ENCODE data around the gene MAP7D1.

MAP7D1 gene

GRCh38 chr1:36155408-36156328 lies at the start of gene MAP7D1:
Gene MAP7D1, plus strand, starts transcription at chr1:36156160. Its CDS starts 258 bp downstream, at chr1:36156418.
- FAIRE-seq: no peak

- FAIRE-seq: no peak
Observed at GRCh38 chr1:36106269-36106668, 49.7 kb upstream of the MAP7D1 start.

GRCh38 chr1:36107394-36107793 lies 48.6 kb upstream of the MAP7D1 start:
- no peak for FAIRE-seq

GRCh38 chr1:36108314-36108713 lies 47.6 kb upstream of the MAP7D1 start:
- no peak for FAIRE-seq

- FAIRE-seq: no peak
Observed at GRCh38 chr1:36109041-36109679, 46.8 kb upstream of the MAP7D1 start.

- FAIRE-seq: no peak
Observed at GRCh38 chr1:36111151-36111550, 44.8 kb upstream of the MAP7D1 start.

- no peak for FAIRE-seq
Observed at GRCh38 chr1:36112823-36113222, 43.1 kb upstream of the MAP7D1 start.

- no peak for FAIRE-seq
Observed at GRCh38 chr1:36114371-36114770, 41.6 kb upstream of the MAP7D1 start.

GRCh38 chr1:36115200-36115669 lies 40.7 kb upstream of the MAP7D1 start:
- FAIRE-seq: no peak

- FAIRE-seq: no peak
Observed at GRCh38 chr1:36115931-36116330, 40.0 kb upstream of the MAP7D1 start.

GRCh38 chr1:36116901-36117300 lies 39.1 kb upstream of the MAP7D1 start:
- no peak for FAIRE-seq

GRCh38 chr1:36118447-36119204 lies 37.3 kb upstream of the MAP7D1 start:
- FAIRE-seq: no peak

- FAIRE-seq: no peak
Observed at GRCh38 chr1:36119456-36119855, 36.5 kb upstream of the MAP7D1 start.

GRCh38 chr1:36122062-36123030 lies 33.6 kb upstream of the MAP7D1 start:
- no peak for FAIRE-seq

GRCh38 chr1:36123356-36123755 lies 32.6 kb upstream of the MAP7D1 start:
- FAIRE-seq: no peak

- no peak for FAIRE-seq
Observed at GRCh38 chr1:36124404-36125128, 31.4 kb upstream of the MAP7D1 start.

GRCh38 chr1:36125129-36125991 lies 30.6 kb upstream of the MAP7D1 start, which contains the start of gene COL8A2:
Gene COL8A2, minus strand, starts transcription at chr1:36125222. Its CDS starts 24,980 bp downstream, at chr1:36100242.
- FAIRE-seq: no peak

GRCh38 chr1:36126005-36126716 lies 29.8 kb upstream of the MAP7D1 start:
- no peak for FAIRE-seq

- FAIRE-seq: no peak
Observed at GRCh38 chr1:36126797-36127500, 29.0 kb upstream of the MAP7D1 start.
